GM19099 (cell line): ENCODE results near the gene TMEM269.

ENCODE experiments used
- POLR2A ChIP-seq: IDR thresholded peaks from 3 replicates; pipeline ENCODE4 v1.6.1; 2011; ENCODE audit warnings: low read depth; ENCODE audit not compliant: insufficient read length; ENCODE audit errors: extremely low read depth

The TMEM269 gene

GRCh38 chr1:42784946-42785693 is at the start of gene TMEM269:
Gene TMEM269, plus strand, starts transcription at chr1:42784991. Its CDS starts 4,903 bp downstream, at chr1:42789894.
- no peak for TF ChIP-seq POLR2A

GRCh38 chr1:42735056-42735455 is 49.7 kb upstream of the TMEM269 start:
- TF ChIP-seq POLR2A, result no peak

- TF ChIP-seq POLR2A, result no peak
Measured at GRCh38 chr1:42735477-42736105, 49.2 kb upstream of the TMEM269 start.

- no peak for TF ChIP-seq POLR2A
Measured at GRCh38 chr1:42736152-42736551, 48.6 kb upstream of the TMEM269 start.

GRCh38 chr1:42736571-42737200 is 48.1 kb upstream of the TMEM269 start:
- TF ChIP-seq POLR2A, result no peak

GRCh38 chr1:42737257-42737656 is 47.5 kb upstream of the TMEM269 start:
- no peak for TF ChIP-seq POLR2A

- TF ChIP-seq POLR2A, result no peak
Measured at GRCh38 chr1:42737986-42738677, 46.7 kb upstream of the TMEM269 start.

GRCh38 chr1:42738678-42739226 is 46.0 kb upstream of the TMEM269 start:
- TF ChIP-seq POLR2A, result no peak

- TF ChIP-seq POLR2A, result no peak
Measured at GRCh38 chr1:42739753-42740700, 44.8 kb upstream of the TMEM269 start, which contains the start of gene CLDN19. Gene CLDN19, minus strand, starts transcription at chr1:42740236. Its CDS starts 173 bp downstream, at chr1:42740063.

- TF ChIP-seq POLR2A, result no peak
Measured at GRCh38 chr1:42740851-42741580, 43.8 kb upstream of the TMEM269 start.

- TF ChIP-seq POLR2A, result no peak
Measured at GRCh38 chr1:42741706-42742105, 43.1 kb upstream of the TMEM269 start.

GRCh38 chr1:42742141-42742540 is 42.6 kb upstream of the TMEM269 start:
- TF ChIP-seq POLR2A, result no peak

- TF ChIP-seq POLR2A, result no peak
Measured at GRCh38 chr1:42742617-42743316, 42.0 kb upstream of the TMEM269 start.
